GM18873 (cell line): ENCODE data around the gene PCDH9.

Experiments
- ATAC-seq: cut with Tn5 transposase; IDR thresholded peaks from one replicate; pipeline ENCODE4 v1.9.1; 2021; ENCODE audit warnings: mild to moderate bottlenecking, moderate library complexity, moderate number of reproducible peaks; ENCODE audit not compliant: unreplicated experiment, low FRiP score

The PCDH9 gene

DNA sequence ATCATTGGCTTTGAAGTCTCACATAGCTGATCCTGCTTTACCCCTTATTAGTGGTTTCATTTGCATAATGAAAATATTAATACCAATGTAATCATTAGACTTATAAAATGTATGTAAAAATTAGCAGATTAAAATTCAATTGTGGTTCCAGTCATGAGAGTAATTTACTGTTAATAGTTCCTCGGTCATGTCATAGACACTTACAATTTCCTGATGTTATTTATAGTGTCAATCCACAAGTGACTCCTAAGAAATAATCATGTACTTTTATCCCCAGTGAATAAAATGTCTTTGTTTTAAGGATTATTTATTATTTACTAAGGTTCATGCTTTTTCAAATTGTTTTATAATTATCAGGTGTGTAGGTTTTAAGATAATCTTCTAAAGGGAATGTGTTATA, 138.5 kb downstream of the PCDH9 start:
- ATAC-seq, result no peak

- ATAC-seq, result no peak
These were observed 139.3 kb downstream of the PCDH9 start for GRCh38 chr13:67090856-67091255.

GRCh38 chr13:67087527-67087926, 142.6 kb downstream of the PCDH9 start:
- ATAC-seq, result no peak

DNA sequence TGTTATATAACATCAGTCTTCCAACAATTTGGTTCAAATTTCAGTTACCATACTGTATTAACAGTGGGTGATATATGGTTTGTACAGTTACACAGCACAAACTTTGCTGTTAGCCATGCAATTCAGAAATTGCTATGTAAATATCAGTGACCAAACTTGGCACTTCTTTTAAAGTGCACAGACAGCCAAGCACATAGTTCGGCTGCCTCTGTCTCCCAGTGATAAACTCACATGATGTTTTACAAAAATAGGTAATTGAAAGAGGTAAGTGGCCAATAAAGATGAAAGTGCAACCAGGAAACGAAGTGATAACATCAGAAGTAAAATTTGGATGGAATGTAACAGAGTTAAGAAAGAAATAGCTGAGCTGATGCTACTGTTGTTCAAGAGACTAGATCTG, 143.9 kb downstream of the PCDH9 start:
- no peak for ATAC-seq

- no peak for ATAC-seq
These were observed 146.1 kb downstream of the PCDH9 start for GRCh38 chr13:67084066-67084465.

DNA sequence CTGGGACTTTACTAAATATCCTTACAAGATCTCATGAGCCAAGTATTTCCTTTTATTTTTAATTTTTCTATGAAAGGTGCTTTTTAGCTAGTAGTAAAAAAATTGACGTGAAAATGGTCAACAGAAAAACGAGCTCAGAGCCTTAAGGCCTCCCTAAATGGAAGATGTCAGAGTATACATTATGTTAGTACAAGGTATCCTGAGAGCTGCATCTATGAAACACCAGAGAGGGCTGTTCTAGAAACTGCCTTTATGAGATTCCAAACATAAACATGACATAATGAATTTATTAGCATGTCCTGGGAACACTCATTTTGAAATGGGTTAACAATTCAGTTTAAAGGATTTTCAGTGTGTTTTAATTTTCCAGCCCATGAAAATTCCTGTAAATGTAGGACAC, 146.6 kb downstream of the PCDH9 start:
- ATAC-seq, result no peak

DNA sequence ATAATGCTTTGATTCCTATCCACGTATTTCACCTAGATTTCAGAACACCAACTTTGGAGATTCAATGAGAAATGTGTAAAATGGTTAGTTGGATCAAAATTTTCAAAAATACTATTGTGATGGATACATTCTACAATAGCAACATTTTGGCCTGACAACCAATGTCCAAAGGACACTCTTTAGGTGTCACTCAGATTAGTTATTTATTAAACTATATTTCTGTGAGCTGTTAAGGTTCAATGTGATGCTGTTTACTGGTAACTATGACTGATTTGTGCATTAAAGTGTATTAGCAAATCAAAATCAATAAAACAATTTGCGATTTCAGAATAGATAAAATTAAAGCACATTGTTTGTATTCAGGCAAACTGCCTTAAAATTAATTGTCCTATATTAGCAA, 149.8 kb downstream of the PCDH9 start:
- ATAC-seq, result no peak

DNA sequence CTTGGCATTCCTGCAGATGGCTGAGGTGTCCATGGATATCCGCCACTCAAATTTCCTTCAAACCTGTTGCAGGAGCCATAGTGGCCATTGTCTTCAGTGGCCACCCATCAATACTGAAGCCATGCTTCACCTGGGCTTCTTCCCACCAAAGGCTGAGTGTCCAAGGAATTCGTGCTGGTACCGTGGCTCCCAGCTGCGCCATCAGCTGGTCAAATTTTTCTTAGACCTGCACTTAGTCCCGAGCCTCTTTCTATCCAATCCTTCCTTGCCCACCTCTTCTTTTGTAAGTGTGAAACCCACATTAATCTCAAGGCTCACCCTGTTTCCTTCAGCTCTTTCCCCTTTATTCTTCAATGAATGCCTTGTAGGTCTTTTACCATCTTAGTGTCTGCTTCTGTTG, 152.1 kb downstream of the PCDH9 start:
- ATAC-seq, result no peak

DNA sequence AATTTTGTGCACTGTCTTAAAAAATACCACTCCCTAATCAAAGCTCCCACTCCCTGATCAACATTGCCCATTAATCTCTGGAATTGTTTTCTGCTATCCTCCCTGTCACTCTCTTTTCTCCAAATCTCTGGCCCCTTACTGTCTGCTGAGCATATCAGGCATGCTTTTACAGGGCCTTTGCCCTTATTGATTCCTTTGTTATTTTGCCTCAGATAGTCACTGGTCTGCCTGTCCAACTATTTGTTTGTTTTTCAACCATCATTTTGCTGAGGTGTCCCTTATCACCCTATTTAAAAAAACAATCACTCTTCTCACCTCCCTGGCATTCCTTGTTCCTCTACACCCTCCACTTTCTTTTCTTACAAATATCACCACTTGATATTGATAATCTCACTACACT, 153.0 kb downstream of the PCDH9 start:
- ATAC-seq, result no peak

- ATAC-seq, result no peak
These were observed 153.8 kb downstream of the PCDH9 start for GRCh38 chr13:67076378-67076777.

- ATAC-seq, result no peak
These were observed 154.9 kb downstream of the PCDH9 start for GRCh38 chr13:67075239-67075638.

DNA sequence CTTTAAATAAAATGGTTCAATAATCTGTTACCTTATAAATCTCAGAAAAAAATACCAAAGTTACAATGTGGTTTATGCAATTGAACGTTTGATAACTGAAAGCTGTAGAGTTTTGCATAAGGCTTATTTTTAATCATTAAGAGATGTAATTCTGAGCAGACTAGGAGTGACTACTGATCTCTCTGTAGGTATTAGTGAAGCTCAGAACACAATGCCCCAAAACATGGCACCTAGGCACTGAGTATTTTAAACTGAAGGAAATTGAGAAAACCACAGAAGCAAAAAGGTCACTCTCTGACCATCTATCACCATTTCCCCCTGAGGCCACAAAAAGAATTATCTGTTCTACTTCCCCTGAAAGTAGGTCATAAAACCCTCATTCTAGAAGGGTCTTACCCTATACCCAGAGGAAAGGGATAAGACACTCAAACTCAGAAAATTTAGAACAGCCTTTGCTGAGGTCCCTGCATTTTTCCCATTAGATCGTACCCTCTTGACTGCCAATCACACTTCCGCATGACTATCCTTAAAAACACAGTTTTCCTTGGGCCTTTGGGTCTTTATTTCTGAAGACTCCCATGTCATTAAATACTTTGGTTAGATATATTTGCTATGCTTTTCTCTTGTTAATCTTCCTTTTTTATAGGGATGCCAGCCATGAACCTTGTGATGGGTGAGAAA, 158.1 kb downstream of the PCDH9 start:
- ATAC-seq, result no peak

DNA sequence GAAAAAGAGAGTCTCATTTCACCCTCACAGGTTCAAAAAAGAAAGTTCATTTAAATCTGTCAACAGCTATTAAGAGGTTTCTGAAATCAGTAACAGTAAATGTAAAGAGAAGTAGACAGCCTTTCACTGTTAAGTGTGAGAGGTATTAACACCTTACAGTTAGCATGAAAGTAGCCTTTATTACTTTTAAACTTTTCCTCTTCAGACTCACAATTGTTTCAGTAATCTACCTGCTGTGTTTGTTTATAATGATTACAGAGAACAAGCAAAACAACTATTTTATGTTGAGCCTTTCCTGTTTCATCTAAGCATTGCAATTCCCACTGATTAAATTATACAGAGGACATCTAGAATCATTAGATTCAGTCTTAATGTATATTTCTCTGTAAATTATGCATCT, 159.8 kb downstream of the PCDH9 start:
- no peak for ATAC-seq

- no peak for ATAC-seq
These were observed 160.9 kb downstream of the PCDH9 start for GRCh38 chr13:67069117-67069767.

DNA sequence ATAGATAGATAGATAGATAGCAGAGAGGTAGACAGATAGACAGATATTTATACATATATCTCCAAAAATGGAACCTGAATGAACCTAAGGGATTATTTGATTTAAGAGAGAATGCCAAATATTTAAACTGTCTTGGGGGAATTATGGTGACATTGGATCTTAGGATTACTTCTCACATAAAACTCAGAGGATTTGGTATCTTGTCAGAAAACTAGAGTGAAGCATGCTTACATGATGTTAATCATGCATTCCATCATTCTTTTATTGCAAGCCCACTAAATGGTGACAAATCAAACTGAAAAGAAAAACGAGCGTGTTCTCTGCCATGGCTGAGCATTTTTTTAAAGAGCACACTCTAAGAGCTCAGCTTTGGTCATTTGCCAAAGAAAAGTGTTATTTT, 165.2 kb downstream of the PCDH9 start:
- no peak for ATAC-seq

GRCh38 chr13:67063036-67063435, 167.1 kb downstream of the PCDH9 start:
- ATAC-seq, result no peak

GRCh38 chr13:67062160-67062559, 168.0 kb downstream of the PCDH9 start:
- ATAC-seq, result no peak

- no peak for ATAC-seq
These were observed 168.4 kb downstream of the PCDH9 start for GRCh38 chr13:67061750-67062149.

GRCh38 chr13:67052550-67053490, 177.3 kb downstream of the PCDH9 start:
- no peak for ATAC-seq

DNA sequence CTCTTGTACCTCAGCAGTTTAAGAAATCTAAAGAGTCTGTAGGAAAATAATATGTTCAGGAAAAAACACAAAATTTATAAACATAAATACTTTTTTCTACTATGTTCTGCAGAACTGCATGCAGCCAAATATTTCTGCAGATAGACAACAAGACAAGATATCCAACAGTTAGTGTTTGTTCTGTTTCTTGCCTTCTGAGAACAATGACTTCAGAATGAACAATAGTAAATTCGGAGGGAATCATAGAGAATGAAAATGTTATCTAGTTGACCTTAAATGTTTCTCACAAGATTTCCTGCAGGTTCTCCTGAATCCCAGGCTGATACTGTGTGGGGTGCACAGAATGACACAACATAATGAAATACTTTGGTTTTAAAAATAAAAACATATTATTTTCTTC, 180.4 kb downstream of the PCDH9 start:
- ATAC-seq, result no peak

DNA sequence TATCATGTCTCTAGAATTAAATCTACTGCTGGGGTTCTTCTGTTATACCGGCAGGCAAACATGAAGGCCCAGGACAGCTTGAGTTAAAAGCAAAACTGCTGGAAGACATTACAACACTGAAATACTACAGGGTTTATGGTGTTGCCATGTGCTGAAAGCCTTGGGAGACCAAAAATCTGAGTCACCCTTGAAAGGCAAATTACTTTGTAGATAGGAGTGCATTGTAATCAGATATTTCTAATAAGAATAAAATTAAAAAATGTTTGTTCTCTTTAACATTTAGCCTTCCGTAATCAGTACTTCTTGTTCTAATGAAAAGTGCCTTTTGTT, 181.3 kb downstream of the PCDH9 start:
- no peak for ATAC-seq
